ENCODE data around the gene SRRM2.

Gene SRRM2

DNA sequence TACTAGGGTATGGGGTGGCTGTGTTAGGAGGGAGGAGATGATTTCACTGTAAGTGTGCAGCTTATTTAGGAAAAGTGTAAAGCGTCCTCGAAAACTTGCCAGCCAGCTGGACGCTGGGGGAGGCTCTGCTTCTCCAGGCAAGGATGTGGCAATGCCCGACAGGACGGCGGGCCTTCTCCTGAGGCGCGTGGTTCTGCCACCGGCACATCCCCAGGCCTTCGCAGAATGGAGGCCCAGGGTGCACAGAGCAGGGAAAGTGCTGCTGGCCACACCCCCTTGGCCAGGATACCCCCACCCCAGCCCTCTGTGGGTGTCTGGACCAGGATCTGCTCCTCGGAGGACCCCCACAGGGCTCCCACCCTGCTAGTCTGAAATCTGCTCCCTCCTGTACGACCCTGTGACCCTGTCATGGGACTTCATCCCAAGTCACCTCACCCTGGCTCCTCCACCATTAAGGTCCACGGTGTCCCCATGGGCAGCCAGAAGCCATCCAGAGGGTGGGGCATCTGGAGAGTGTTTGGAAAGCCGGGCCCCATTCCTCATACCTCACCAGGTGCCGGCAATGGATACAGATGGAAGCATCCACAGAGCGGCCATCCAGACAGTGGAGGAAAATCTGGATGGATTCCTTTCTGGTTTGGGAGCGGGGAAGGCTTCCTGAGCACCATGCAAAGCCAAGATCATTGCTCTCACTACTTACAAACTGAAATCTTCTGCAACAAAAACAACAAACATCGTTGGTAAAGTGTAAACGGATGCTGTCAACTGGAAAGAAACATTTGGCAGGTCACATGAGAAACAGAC, 9.2 kb upstream of the SRRM2 start:
- no peak overlapping the region for H3K27ac ChIP-seq
- TF ChIP-seq, protein P1, sequence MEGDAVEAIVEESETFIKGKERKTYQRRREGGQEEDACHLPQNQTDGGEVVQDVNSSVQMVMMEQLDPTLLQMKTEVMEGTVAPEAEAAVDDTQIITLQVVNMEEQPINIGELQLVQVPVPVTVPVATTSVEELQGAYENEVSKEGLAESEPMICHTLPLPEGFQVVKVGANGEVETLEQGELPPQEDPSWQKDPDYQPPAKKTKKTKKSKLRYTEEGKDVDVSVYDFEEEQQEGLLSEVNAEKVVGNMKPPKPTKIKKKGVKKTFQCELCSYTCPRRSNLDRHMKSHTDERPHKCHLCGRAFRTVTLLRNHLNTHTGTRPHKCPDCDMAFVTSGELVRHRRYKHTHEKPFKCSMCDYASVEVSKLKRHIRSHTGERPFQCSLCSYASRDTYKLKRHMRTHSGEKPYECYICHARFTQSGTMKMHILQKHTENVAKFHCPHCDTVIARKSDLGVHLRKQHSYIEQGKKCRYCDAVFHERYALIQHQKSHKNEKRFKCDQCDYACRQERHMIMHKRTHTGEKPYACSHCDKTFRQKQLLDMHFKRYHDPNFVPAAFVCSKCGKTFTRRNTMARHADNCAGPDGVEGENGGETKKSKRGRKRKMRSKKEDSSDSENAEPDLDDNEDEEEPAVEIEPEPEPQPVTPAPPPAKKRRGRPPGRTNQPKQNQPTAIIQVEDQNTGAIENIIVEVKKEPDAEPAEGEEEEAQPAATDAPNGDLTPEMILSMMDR (IDR thresholded peaks at IDR 0.05): no peak
- TF ChIP-seq ZFX (IDR thresholded peaks at IDR 0.05; ENCODE audit: borderline replicate concordance): no peak

- no peak for TF ChIP-seq ZFX (IDR thresholded peaks at IDR 0.05; ENCODE audit: borderline replicate concordance)
- TF ChIP-seq, protein P1 (IDR thresholded peaks at IDR 0.05): no peak
- no peak overlapping the region for H3K27ac ChIP-seq
Measured at GRCh38 chr16:2744711-2745110, 7.7 kb upstream of the SRRM2 start.

- TF ChIP-seq, protein P1 (IDR thresholded peaks at IDR 0.05): no peak
- H3K27ac ChIP-seq: no peak overlapping the region
Measured at GRCh38 chr16:2745116-2745890, 7.1 kb upstream of the SRRM2 start.

- no peak overlapping the region for H3K27ac ChIP-seq
- TF ChIP-seq ZFX (IDR thresholded peaks at IDR 0.05; ENCODE audit: borderline replicate concordance): no peak
- TF ChIP-seq, protein P1 (IDR thresholded peaks at IDR 0.05): no peak
Measured at GRCh38 chr16:2745961-2746360, 6.5 kb upstream of the SRRM2 start.

DNA sequence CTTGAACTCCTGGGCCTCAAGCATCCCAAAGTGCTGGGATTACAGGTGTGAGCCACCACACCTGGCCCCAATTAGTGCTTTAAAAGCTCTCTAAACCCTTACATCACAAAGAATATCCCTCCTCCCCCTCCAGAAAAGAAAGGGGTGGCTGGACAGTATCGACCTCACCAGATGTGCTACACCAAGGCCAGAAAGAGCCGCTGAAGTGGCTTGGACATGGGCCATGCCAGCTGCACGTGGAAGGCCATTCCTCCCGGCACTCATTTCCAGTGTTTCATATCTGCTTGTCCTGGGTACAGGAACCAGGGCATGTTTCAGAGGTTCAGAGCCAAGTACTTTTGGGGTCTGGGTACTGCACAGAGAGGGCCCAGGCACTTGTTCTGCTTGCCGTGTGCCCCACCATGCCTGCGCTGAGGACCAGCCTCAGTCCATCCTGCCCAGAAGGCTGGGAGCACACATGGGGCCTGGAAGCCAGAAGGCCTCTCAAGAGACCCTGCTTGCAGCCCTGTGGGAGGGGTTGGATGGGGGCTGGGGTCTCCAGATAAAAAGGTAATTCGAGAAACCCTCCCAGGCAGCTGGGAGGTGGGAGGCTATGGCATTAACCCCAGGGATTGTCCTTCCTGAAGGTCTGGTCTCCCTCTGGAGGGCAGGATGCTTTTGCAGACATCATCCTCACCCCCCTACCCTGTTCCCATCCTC, 3.5 kb upstream of the SRRM2 start:
- no peak overlapping the region for H3K27ac ChIP-seq
- TF ChIP-seq, protein P1 (IDR thresholded peaks at IDR 0.05): no peak
- TF ChIP-seq ZFX (IDR thresholded peaks at IDR 0.05; ENCODE audit: borderline replicate concordance): no peak

DNA sequence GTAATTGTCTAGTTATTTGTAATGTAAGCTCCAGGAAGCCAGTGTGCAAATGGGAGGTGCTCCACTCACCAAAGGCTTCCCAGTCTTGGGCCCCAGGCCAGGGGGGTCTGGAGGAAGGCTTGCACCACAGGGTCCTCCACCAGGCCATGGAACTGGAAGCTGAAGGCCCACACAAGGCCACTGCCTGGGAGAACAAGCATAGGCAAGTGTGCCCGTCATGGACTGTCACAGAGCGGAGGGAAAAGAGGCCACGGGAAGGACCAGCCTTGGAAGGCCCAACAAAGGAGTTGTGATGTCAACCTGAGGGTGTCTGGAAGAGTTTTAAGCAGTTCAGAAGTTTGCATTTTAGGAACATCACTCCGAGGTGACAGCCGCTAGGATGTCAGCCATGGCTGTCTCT, 3.0 kb upstream of the SRRM2 start:
- no peak overlapping the region for H3K27ac ChIP-seq
- TF ChIP-seq ZFX (IDR thresholded peaks at IDR 0.05; ENCODE audit: borderline replicate concordance): no peak
- TF ChIP-seq, protein P1 (IDR thresholded peaks at IDR 0.05): no peak
